COR-L47 (cell line): Measurements from ENCODE around the gene OCSTAMP.

ENCODE experiments used
- DNase-seq: peaks from one replicate; lab custom pipeline; 2025; lab: John Stamatoyannopoulos, UW

OCSTAMP gene

DNA sequence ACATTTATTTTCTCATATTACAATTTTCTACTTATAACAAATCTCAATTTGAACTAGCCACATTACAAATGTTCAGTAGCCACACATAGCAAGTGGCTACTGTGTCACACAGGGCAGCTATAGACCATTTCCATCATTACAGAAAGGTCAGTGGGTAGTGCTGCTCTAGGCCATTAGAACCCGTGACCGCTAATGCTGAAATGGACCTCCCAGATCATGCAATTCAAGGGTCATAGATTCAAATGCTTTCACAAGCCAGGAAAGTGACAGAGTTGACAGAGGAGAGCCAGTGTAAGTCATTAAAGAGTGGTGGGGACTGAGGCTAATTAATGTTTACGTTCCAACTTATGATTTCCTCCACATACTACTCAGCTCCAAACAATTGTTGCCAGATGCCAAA, 3.5 kb upstream of the OCSTAMP start:
- DNase-seq: no peak

- DNase-seq: no peak
Measured at GRCh38 chr20:46552460-46553420, 2.3 kb upstream of the OCSTAMP start.

DNA sequence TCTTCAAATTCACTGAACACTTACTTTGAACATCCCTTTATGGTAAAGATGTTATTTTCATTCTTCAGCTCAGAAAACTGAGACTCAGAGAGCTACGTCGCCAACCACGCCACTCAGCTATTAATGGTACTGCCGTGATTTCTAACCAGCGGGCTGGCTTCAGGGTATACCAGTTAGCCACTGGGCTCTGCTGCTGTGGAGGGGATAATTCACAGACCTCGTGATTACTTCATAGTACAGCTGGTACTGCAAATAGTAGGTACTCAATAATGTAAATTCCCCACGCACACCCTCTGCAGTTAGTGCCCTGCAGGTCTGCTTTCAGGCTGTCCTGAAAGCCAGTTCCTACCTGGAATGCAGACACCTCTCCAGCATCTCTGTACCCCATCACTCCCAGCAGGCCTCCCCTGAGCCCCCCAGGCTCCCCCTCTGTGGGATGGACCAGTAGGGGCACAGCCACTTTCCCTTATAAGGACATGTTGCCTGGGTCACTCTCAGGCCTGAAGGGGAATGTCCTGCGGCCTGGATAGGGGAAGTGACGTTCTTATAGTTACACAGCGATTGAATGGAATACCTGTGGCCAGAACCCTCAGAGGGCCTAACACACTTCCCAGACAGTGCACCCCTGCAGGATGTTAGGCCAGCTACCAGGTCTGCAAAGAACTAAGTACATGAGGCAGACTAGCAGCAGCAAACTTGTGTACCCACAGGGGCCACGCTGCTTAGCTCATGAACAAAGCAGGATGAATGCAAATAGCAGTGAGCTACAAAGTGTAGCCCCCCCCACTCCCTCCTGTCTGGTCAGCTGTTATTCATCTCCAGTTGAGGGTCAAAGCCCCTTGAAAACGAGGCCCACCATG, 1.3 kb upstream of the OCSTAMP start:
- no peak for DNase-seq

DNA sequence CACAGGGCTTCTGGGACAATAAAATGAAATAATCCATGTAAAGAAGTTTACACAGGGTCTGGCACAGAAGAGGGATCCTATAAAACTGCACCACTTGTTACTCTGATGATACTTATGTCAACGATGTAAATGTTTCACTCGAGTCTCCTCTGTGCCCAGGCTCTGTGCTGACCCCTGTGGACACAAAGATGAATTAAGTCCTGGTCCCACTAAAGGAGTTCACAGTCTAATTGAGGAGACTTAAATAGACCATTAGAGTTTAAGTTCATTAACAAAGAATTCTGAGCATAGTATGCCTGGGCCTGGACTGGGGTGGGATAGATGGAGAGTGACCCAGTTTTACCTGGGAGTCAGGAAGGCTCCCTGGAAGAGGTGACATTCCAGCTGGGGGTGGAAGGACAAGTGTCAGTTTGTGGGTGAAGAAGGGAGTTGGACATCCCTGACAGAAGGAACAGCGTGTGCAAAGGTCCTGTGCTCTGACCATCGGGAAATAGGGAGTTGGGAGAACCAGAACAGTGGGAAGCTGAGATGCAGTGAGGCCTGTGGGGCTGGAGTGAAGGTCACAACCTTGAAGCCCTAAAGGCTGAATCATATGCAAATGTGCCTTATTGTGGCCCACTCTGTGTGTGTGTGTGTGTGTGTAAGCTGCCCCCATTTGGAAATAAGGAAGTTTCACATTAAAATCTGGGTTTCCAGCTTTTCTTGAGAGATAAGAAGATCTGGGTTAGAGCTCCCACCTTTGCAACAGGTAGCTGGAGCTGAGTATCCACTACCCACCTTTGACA, 1.1 kb downstream of the OCSTAMP start:
- no peak for DNase-seq

DNA sequence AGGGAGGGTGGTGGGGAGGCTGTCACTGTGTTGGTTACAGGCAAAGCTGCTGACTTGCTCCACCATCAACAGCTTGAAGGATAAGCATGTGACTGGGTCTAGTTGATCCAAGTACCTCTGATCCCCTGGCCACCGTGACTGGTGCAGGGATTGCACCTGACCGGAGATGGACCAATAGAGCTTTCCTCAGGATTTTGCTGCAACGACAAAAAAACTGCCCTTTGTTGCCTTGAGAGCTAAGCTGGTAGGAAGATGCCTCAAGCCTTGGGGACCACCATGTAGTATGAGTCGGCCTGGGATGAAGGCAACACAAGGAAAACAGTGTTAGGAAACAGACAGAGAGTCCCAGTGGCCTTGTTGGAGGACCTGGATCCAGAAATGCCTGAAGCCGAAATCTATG, 1.8 kb downstream of the OCSTAMP start:
- DNase-seq: no peak

- DNase-seq: no peak
Measured at GRCh38 chr20:46547995-46548394, 2.5 kb downstream of the OCSTAMP start.

GRCh38 chr20:46546936-46547335, 3.5 kb downstream of the OCSTAMP start:
- DNase-seq: no peak

DNA sequence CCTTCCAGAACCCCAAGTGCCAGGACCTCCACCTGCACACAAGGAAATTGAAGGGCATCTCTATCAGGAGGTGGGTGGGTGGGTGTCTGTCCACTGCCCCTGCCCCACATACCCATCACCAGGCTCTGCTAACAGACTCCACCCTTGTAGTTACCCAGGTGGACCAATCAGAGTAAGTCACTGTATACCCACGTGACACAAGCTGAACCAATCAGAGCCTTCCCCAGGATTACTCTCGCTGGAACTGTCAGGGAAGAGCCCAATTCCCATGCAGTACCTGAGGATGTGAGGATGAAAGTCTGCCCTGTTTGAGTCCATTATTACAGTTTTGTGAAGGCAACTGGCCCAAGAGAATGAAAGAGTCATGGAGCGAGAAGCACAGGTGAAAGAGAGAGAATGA, 4.2 kb downstream of the OCSTAMP start:
- no peak for DNase-seq

DNA sequence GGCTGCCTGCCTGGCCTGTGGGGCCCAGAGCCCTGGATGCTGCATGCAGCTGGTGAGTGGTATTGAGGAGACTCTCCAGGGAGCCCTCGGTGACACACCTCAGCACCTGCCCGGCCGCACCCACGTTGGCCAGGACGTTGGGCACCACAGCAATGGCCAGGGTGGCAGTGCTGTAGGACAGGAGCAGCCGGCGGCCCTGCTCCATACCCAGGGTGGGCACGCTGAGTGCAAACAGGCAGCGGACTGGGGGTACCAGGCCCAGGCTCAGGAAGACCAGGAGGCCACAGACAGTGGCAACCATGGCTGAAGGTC, 4.7 kb downstream of the OCSTAMP start:
- no peak for DNase-seq

DNA sequence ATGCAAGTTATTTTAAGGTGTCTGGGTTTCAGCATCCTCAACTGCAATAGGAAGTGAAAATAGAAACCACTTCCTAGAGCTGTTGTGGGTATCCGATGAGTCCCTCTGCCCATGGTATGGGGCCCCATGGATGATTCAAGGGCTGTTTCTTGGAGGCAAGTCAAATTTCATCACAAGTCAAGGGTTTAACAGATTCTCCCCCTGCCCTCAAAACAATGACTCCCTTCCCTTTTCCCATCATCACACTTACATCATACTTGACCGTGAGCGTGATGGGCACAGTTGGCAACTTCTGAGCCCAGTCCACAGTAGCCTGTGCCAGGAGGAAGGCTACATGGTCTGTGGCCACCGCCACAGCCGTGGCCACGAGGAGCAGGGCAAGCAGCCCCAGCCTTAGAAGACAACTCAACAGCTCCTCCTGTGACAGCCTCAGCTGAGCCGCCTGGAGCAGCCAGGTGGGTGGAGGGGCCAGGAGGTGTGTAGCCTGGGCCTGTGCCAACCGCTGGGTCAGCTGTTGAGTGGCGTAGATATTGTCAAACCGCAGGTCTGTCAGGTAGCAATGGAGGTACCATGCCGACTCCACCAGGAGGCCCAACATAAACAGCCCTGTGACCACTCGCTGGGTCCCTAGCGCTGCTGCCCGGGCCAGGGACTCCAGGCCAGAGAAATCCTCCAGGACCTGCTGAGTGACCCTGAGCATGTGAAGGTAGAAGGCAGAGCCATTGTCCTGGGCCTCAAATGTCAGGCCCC, 5.2 kb downstream of the OCSTAMP start:
- DNase-seq: no peak

DNA sequence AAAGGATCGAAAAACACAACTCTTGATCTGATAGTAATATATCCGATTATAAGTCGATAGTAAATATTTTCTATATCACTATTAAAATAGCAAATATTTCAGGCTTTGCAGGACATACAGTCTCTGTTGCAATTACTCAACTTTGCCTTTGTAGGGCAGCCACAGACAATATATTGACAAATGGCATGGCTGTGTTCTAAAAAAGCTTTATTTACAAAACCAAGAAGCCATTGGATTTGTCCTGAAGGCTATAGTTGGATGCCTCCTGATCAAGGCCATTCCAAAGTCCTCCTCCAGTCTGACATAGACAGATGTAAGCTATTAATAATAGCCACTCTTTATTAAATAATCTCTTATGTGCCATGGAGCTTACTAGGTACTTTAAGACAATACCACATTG, 5.9 kb downstream of the OCSTAMP start:
- DNase-seq: no peak

GRCh38 chr20:46543959-46544358, 6.5 kb downstream of the OCSTAMP start:
- DNase-seq: no peak

GRCh38 chr20:46543033-46543432, 7.4 kb downstream of the OCSTAMP start:
- DNase-seq: no peak

DNA sequence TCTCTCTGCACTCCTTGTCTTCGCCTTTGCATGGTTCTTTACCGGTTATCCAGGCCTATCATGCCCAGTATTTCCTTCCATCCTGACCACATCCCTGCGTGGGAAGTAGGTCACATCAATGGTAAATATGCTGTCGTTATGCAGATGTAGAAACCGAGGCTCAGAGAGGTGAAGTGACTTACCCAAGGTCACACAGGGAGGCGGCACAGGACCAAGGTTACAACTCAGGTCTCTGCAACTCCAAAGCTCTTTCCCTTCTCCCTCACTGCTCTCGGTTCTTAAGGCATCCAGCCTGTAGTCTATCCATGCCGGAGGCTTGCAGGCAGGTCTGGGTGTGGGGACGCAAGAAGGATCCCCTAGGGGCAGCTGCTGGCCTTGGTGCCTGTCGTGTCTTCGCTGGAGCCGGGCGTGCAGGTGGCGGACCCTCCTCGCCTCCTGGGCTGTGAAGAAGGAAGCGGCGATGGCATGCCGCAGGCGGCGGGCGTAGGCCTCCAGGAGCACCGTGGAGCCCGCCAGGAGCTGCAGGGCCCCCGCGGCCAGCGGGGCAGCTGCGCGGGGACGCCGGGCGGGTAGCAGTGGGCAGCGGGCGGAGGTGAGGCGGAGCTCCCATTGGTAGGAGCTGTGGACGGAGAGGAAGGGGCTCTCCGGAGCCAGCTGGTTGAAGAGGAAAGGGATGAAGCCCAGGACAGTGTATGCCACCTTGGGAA, 9.1 kb downstream of the OCSTAMP start:
- no peak for DNase-seq

DNA sequence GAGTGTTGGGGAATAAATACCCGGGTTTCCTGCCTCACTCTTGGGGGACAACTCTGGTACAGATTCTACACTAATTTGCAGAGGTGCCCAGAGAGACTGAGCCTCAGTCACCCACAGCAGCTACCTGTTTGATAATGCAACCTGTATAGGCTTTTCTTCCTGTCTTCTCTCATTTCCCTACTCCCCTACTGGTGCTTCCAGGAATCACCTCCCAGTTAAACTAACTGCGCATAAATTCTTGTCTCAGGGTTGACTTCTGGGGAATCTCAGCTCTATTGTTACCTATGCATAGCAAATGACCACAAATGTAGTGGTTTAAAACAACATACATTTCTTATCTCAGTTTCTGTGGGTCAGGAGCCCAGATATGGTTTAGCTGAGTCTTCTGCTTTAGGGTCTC, 11.3 kb downstream of the OCSTAMP start:
- DNase-seq: no peak

DNA sequence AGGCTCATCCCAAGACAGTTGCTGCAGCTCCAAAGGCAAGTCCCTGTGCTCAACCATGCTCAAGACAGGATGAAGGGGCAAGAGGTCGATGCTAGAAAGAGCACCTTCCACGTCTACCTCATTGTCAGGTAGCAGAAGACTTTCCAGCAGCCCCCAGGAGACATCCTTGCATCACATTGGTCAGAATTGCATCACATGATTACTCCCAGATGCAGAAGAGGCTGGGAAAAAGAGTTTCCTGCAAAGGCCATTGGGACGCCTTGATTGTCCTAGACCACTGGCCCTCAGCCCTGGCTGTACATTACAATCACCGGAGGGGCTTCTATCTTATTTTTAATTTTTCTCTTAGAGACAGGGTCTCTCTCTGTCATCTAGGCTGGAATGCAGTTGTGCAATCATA, 19.8 kb downstream of the OCSTAMP start:
- no peak for DNase-seq

GRCh38 chr20:46523696-46524328, 26.6 kb downstream of the OCSTAMP start:
- no peak for DNase-seq

DNA sequence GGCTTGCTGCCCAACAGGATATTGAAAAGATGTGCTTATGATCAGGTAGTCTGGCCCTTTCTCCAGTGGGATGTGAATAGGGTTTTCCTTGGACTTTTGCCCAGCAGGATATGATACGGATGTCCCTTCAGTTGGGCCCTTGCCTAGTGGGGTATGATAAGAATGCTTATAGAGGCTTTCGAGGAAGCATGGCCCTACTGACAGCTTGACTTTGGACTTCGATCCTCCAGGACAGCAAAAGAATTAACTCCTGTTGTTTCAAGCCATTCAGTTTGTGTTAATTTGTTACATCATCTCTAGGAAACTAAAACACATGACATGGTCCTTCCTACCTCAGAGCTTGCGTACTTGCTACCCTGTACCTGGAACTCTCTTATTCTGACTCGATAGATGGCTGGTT, 27.3 kb downstream of the OCSTAMP start:
- DNase-seq: no peak

GRCh38 chr20:46520976-46521579, 29.4 kb downstream of the OCSTAMP start:
- DNase-seq: peak; percentile 49

- no peak for DNase-seq
Measured at GRCh38 chr20:46520540-46520939, 29.9 kb downstream of the OCSTAMP start.
